NCI-H510A (cell line): ENCODE data around the gene MKRN1.
"Not testable (repeated sequence)": the region's sequence is repeated elsewhere in the genome, so short reads cannot be mapped to it uniquely, and the experiment has no call there.

Experiments used
- DNase-seq: peaks from one replicate; lab custom pipeline; 2025; lab: John Stamatoyannopoulos, UW

Gene MKRN1

DNA sequence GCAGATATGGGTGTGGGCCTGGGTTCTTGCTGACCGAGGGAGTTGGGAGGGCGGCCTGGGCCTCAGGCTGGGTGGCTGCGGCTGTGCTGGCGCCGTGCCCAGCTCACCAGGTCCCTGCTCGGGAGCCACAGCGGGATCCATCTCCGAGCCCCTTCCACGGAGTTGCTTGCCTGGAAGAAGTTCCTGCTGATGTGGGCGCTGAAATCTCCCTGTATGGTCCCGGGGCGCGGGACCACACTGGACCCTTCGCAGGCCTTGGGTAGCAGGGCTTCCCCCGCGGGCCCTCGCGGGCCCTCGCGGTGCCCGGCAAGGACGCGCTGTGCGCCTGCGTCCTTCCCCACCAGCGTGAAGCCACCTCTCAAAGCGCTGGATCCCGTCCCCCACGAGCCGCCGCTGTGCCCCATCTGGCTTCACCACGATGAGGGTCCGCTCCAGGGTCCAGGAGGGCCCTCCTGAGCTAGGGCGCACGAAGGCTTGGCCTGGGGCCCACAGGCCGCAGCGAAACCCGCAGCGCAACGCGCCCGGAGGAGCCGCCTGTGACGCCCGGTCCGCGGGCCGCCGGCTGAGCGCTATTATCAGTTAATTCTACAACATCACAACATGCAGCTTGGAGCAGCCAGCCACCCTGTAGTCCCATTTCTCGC lies 43.9 kb downstream of the MKRN1 start:
- DNase-seq: no peak

DNA sequence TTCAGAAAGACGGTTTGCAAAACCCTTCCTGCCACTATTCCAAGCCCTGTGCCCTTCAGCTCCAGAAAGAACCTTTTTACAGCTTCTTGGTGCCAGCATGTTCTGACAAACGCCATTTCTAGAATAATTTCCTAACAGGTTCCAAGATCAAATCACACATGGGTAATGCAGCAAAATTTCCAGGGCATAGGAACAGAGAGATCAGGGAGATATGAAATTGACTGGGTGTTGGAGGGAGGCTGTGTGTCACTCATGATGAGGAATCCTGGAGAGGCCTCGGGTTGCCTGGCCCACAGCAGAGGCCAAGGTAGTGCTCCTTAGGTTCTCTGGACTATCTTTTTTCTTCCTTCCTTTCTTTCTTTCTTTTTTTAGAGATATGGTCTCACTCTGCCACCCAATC lies 45.9 kb downstream of the MKRN1 start:
- no peak for DNase-seq

DNA sequence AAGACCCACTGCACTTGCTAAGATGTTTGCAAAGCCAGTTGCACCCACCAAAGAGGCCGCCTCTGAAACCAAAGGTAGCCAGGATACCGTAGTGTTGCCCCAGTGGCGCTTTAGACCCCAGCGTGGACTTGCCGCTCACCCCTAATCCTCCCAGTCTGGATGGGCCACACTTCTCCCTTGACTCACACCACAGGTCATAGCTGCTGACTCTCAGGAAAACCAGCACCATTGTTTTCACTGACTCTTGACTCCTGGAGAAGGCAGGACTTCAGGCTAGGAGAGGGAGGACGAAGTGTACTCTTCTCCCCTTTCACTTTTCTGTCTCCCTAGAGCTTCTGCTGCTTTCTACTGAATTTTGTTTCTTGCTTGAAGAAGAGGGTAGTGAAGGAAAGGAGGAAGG lies 53.2 kb downstream of the MKRN1 start:
- DNase-seq: no peak

DNA sequence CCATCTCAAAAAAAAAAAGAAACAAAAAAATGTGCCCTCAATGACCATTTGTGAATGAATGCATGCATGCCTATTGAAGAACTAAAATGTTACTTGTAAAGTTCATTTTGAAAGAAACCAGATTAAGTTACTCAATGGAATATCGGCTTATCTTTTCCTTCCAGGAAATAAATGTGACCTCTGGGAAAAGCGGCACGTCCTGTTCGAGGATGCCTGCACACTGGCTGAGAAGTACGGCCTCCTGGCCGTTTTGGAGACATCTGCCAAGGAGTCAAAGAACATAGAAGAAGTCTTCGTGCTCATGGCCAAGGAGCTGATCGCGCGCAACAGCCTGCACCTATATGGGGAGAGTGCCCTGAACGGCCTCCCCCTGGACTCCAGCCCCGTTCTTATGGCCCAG lies 53.6 kb downstream of the MKRN1 start:
- no peak for DNase-seq

DNA sequence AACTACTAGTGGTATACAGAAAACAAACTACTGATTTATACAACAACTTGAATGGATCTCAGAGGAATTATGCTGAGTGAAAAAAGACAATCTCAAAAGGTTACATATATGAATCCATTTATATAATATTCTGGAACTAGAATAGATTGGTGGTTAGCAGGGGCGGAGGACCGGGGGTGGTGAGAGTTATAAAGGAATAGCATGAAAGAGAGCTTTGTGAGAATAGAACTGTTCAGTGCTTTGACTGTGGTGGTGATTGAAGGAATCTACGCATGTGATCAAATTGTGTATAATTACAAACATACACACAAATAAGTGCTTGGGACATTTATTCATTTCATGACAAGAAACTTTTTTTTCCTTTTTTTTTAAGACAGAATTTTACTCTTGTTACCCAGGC lies 55.8 kb downstream of the MKRN1 start:
- DNase-seq: no peak

DNA sequence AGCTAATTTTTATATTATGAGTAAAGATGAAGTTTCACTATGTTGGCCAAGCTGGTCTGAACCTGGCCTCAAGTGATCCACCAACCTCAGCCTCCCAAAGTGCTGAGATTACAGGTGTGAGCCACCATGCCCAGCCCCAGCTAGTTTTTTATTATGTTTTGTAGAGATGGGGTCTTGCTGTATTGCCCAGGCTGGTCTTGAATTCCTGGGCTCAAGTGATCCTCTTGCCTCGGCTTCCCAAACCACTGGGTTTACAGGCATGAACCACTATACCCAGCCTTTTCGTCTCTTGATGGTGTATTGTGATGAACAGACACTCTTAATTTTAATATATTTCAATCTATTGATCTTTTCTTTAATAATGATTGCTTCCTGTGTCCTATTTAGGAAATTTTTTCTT lies 57.8 kb downstream of the MKRN1 start:
- DNase-seq: no peak

DNA sequence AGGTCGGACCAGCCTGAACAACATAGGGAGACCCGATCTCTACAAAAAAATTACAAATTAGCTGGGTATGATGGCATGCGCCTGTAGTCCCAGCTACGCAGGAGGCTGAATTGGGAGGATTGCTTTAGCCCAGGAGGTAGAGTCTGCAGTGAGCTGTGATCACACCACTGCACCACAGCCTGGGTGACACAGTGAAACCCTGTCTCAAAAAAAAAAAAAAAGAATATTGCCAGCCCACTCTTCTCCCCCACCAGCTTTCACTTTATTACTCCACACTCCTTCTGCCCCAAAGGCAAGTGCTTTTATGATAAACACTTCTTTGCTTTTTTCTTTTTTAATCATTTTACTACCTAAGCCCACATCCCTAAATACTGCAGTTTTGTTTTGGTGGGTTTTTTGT lies 60.7 kb downstream of the MKRN1 start:
- DNase-seq: no peak

DNA sequence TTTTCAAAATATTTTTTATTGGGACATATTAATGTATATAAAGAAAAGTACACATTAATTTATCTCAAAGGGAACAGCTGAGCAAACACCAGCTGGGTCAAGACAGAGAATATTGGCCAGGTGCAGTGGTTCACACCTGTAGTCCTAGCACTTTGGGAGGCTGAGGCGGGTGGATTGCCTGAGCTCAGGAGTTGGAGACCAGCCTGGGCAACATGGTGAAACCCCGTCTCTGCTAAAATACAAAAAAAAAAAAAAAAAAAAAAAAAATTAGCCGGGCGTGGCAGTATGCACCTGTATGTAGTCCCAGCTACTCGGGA lies 61.2 kb downstream of the MKRN1 start:
- DNase-seq: peak; percentile 32

DNA sequence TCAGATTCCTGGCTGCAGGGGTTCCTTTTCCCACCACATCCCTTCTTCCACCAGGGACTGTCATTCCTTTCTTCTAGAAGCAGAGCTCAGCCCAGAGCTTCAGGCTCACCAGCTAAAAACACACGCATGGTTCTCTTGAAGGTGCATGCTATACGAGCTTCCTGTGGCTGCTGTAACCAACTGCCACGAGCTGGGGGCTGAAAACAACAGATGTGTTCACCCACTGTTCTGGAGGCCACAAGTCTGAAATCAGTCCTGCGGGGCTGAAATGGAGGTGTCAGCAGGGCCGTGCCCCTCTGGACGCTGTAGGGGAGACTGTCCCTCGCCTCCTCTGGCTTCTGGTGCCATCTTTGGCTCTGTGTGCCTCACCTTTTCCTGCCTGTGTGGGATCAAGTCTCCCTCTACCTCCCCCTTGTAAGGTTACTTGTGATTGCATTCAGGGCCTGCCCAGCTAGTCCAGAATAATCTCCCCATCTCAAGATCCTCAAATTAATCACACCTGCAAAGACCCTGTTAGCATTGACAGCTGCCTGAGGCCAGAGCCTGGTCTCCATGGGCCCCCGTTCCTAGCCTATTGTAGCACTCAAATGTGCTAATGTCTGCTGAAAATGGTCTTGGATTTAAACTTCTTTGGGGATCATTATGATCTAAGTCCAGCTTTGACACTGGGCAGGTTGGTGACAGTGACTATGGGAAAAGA lies 61.7 kb downstream of the MKRN1 start:
- peak; percentile 31 for DNase-seq

DNA sequence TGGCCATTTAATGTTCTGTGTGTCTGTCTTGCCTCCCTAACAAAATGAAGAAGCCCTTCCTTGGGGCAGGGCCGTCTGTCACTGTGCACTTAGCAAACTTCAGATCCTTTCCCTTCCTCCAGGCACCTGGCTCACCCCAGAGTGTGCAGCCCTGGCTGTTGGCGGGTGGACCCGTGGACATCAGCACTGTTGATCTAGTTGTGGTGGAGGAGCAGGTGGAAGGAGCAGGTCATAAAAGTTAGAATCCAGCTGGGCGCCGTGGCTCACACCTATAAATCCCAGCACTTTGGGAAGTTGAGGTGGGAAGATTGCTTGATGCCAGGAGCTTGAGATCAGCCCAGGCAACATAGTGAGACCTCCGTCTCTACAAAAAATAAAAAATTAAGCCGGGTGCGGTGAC lies 62.7 kb downstream of the MKRN1 start:
- peak; percentile 18 for DNase-seq

DNA sequence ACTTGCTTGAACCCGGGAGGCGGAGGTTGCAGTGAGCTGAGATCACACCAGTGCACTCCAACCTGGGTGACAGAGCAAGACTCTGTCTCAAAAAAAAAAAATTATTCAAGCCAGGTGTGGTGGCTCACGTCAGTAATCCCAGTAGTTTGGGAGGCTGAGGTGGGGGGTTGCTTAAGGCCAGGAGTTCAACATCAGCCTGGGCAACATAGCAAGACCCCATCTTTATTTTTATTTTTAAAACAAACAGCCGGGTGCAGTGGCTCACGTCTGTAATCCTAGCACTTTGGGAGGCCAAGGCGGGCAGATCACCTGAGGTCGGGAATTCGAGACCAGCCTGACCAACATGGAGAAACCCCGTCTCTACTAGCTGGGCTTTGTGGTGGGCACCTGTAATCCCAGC lies 63.5 kb downstream of the MKRN1 start:
- not testable (repeated sequence) for DNase-seq

DNA sequence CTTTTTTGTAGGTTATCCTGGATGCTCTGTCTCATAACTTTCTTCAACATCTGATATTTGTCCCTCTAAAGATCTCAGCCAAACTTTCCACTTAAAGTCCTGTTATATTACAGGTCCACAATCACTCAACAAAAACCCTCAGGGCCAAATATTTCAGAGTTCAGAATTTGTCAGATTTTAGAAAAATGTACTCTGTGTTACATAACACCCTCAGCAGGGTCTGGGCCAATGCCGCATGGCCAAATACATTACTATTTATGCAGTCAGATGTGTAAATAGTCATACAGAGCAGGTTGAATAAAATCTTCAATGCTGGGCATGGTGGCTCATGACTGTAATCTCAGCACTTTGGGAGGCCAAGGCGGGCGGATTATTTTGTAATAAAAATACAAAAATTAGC lies 63.9 kb downstream of the MKRN1 start:
- no peak for DNase-seq

DNA sequence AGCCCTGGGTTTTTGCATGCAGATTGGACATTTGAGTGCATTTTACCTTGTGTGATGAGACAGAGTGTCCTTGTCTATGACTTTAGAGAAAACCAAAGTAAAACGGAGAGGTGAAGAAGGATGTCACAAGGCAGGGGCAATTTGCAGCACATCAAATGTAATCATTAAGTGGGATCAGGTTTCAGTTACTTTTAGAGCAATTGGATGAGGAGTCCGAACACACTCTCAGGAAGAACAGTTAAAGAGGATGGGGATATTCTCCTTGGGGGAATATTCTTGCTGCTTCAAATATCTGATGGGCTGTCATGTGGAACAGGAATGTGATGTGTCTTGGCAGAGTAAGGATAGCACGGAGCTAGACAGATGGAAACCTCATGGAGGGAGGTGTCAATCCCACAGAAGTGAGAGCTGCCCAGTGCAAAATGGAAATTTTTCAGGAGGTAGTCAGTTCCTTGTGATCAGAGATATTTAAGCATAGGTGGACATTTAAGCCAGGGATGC lies 74.7 kb downstream of the MKRN1 start:
- DNase-seq: no peak

DNA sequence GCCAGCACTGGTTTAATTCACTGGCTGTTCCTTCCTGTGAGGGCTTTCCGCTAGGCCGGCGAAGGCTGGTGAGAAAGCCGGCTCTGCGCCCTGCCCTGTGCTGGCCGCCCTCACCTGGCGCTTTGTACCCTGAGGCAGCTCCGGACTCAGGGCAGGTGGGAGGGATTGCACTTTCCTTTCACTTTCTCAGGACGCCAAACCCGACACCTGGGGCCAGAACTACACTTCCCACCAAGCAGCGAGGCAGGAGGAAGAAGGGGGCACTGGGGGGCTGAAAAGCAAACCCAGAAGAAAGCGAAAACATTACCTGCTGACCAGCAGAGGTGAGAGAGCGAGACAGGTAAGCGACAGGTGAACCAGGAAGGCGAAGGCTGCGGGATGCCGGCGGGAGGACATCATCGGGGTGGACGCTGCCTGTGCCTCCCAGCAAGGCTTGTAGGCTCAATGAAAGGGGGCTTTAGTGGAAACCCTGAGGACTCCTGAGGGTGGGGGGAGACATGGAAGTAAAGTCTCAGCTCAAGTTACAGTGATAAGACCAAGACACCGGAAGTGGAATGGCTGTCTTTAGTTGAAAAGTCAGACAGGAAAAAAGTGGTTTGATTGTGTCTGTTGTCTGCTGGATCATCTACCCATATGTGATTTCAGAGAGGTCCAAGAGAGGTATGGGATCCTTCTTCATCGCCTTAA lies 75.3 kb downstream of the MKRN1 start, which contains the start of gene RAB19:
Gene RAB19 (plus strand): TSS at position 181 of the 687 bp plus-strand sequence. CDS start 3,589 bp downstream, outside the sequence.
- DNase-seq: peak; percentile 34
